Upper lobe of left lung (tissue), 6 donors: Measurements from ENCODE around the gene MYLK4. TPM values are rescaled to one million over a fixed set of nuclear protein-coding genes. Genes with fewer than 3 reads are reported as not detected.

ENCODE experiments used
- ATAC-seq, 2 donors: fragments of 200-7000 bp; cut with Tn5 transposase; one replicate each; pipeline ENCODE4 v1.9.1; 2022; ENCODE audit warnings: mild to moderate bottlenecking in 2 of 2, moderate library complexity in 2 of 2; ENCODE audit not compliant: low FRiP score in 2 of 2
- DNase-seq, 2 donors: peaks; one replicate each; pipeline ENCODE4 v3.0.0-alpha.2; 2019 to 2020
- H3K27ac ChIP-seq, 4 donors: fragments of 200-600 bp; sonication (generic); one replicate each; pipeline ENCODE4 v1.5.1; 2016 to 2019
- H3K27me3 ChIP-seq, 4 donors: fragments of 200-600 bp; sonication (generic); one replicate each; pipeline ENCODE4 v1.5.1; 2017 to 2019
- H3K36me3 ChIP-seq, 4 donors: fragments of 200-600 bp; sonication (generic); one replicate each; pipeline ENCODE4 v1.5.1; 2016 to 2019
- H3K4me1 ChIP-seq, 4 donors: fragments of 200-600 bp; sonication (generic); one replicate each; pipeline ENCODE4 v1.5.1; 2018 to 2019
- H3K4me3 ChIP-seq, 4 donors: fragments of 200-600 bp; sonication (generic); one replicate each; pipeline ENCODE4 v1.5.1; 2017 to 2019; ENCODE audit warnings: mild to moderate bottlenecking in 2 of 4, moderate library complexity in 1 of 4
- H3K9me3 ChIP-seq, 4 donors: fragments of 200-600 bp; sonication (generic); one replicate each; pipeline ENCODE4 v1.5.1; 2018 to 2019
- EP300 ChIP-seq, 4 donors: sonication (generic); formaldehyde crosslinking; IDR thresholded peaks; one replicate each; pipeline ENCODE4 v1.5.1; 2017; ENCODE audit warnings: antibody characterized with exemption in 4 of 4, control low read depth in 2 of 4
- POLR2A ChIP-seq, 4 donors: fragments of 450-650 bp; IDR thresholded peaks; one replicate each; pipeline ENCODE4 v1.5.1; 2016 to 2017; ENCODE audit warnings: antibody characterized with exemption in 4 of 4, mild to moderate bottlenecking in 2 of 4
- POLR2AphosphoS5 ChIP-seq, 2 donors: sonication (generic); formaldehyde crosslinking; IDR thresholded peaks; one replicate each; pipeline ENCODE4 v1.5.1; 2017; ENCODE audit warnings: antibody characterized with exemption in 2 of 2
- WGBS, 2 donors: methylation state at CpG; one replicate each; pipeline ENCODE4 v1.1.5; 2017 to 2018; 5-methylcytosine and 5-hydroxymethylcytosine counted together
- total RNA-seq, 6 donors: library from RNA; depleted of rRNA in 4 of 6; stranded (reverse); fragments of >200 nt in 4 of 6; gene quantifications; one replicate each; pipeline versions ENCODE4 v1.1.0 to v1.2.1, GENCODE V29; 2016 to 2021
- TF ChIP-seq, protein P1 (sequence below), 6 experiments: fragments of 450-650 bp in 4 of 6; fragments of 200-600 bp in 2 of 6; sonication (generic) in 2 of 6; IDR thresholded peaks; one replicate each; pipeline ENCODE4 v1.5.1; 2016 to 2019; ENCODE audit warnings: antibody characterized with exemption in 6 of 6
- donor health status: DM: no; HTN: no; CAD: no; lungs with moderate emphysema.
- donor health status: DM: no; HTN: yes; CAD: no; lungs with severe emphysema.

Gene MYLK4
- total RNA-seq, 6 donors from 2014 or later: 0.64 to 2.6 (median 1.2) TPM

GRCh38 chr6:2767657-2768524, 17.2 kb upstream of the MYLK4 start:
- 30 to 39% methylated on average over 9 of the region's 9 CpGs for WGBS, 2 donors
- ATAC-seq (no peak), DNase-seq (no peak)
- Histone ChIP-seq H3K27ac (peak overlapping the region in 3 of 4 donors; percentile 13 to 93 (median 48)), H3K36me3 (peaks cover 0 to 10% (median 0%) of the 10 kb centered on the region in 4 donors), H3K27me3 (no peaks in the 10 kb centered on the region), H3K4me1 (peaks cover 36 to 53% (median 48%) of the 10 kb centered on the region in 4 donors), H3K4me3 (peak overlapping the region in 3 of 4 donors; percentile 81 to 96 (median 82)), H3K9me3 (no peaks in the 10 kb centered on the region)
- no peak for TF ChIP-seq POLR2AphosphoS5 (IDR thresholded peaks at IDR 0.05)
- TF ChIP-seq POLR2A (IDR thresholded peaks at IDR 0.05): no peak
- no peak for TF ChIP-seq EP300 (IDR thresholded peaks at IDR 0.05)
- TF ChIP-seq, protein P1, sequence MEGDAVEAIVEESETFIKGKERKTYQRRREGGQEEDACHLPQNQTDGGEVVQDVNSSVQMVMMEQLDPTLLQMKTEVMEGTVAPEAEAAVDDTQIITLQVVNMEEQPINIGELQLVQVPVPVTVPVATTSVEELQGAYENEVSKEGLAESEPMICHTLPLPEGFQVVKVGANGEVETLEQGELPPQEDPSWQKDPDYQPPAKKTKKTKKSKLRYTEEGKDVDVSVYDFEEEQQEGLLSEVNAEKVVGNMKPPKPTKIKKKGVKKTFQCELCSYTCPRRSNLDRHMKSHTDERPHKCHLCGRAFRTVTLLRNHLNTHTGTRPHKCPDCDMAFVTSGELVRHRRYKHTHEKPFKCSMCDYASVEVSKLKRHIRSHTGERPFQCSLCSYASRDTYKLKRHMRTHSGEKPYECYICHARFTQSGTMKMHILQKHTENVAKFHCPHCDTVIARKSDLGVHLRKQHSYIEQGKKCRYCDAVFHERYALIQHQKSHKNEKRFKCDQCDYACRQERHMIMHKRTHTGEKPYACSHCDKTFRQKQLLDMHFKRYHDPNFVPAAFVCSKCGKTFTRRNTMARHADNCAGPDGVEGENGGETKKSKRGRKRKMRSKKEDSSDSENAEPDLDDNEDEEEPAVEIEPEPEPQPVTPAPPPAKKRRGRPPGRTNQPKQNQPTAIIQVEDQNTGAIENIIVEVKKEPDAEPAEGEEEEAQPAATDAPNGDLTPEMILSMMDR (IDR thresholded peaks at IDR 0.05): no peak

- ATAC-seq (no peak), DNase-seq (no peak)
- no peak for TF ChIP-seq POLR2A (IDR thresholded peaks at IDR 0.05)
- Histone ChIP-seq H3K4me1 (peaks cover 36 to 53% (median 46%) of the 10 kb centered on the region in 4 donors), H3K4me3 (peak overlapping the region in 3 of 4 donors; percentile 81 to 96 (median 82)), H3K9me3 (no peaks in the 10 kb centered on the region), H3K36me3 (peaks cover 0 to 9% (median 0%) of the 10 kb centered on the region in 4 donors), H3K27ac (peak overlapping the region; percentile 90 to 97 (median 94)), H3K27me3 (no peaks in the 10 kb centered on the region)
- WGBS, 2 donors: 3 to 5% methylated on average over 13 of the region's 13 CpGs
These were observed 16.3 kb upstream of the MYLK4 start for GRCh38 chr6:2766767-2767656.

DNA sequence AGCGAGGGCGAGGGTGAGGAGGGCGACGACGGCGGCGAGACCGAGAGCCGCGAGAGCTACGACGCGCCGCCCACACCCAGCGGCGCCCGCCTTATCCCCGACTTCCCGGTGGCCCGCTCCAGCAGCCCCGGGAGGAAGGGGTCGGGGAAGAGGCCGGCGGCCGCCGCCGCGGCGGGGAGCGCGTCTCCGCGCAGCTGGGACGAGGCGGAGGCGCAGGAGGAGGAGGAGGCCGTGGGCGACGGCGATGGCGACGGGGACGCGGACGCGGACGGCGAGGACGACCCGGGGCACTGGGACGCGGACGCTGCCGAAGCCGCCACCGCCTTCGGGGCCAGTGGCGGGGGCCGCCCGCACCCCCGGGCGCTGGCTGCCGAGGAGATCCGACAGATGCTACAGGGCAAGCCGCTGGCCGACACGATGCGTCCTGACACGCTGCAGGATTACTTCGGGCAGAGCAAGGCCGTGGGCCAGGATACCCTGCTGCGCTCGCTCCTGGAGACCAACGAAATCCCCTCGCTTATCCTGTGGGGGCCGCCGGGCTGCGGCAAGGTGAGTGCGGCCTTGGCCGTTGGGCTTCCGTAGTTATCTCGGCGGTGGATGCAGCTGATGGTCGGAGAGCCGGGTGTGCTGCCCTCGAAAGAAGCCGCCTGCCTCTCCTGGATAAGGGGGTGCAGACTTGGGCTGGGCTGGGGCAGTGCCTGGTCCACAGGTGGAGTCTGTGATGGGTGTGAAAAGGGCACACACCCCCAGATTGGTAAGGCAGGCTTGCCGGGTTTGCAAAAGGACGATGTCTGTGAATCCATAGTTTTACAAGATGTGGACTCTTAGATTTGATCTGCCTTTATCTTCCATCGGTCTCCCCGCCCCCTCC, 15.4 kb upstream of the MYLK4 start:
- DNase-seq (peak; percentile 53 to 92), ATAC-seq (peak; percentile 0 to 63)
- 1 to 2% methylated on average over 18 to 73 of the region's 91 CpGs for WGBS, 2 donors

GRCh38 chr6:2765166-2765895, 14.6 kb upstream of the MYLK4 start, which contains the start of gene WRNIP1:
WRNIP1 (plus strand) TSS chr6:2765393; CDS start chr6:2765623, 230 bp downstream.
- H3K4me1 ChIP-seq: peaks cover 27 to 45% (median 38%) of the 10 kb centered on the region in 4 donors
- 0 to 1% methylated on average over 24 to 42 of the region's 104 CpGs for WGBS, 2 donors
- TF ChIP-seq EP300 (IDR thresholded peaks at IDR 0.05): no peak
- peak in 3 of 4 donors; percentile 68 to 88 (median 83) for TF ChIP-seq POLR2A (IDR thresholded peaks at IDR 0.05)
- TF ChIP-seq POLR2AphosphoS5 (IDR thresholded peaks at IDR 0.05): peak; percentile 82 to 93
- TF ChIP-seq, protein P1 (IDR thresholded peaks at IDR 0.05): peak; percentile 66 to 97 (median 95)
- DNase-seq: peak; percentile 99 to 100
- ATAC-seq: peak; percentile 95 to 98
- H3K27ac ChIP-seq: peak within 1 kb of the TSS; percentile 90 to 97 (median 94)
- no peaks in the 10 kb centered on the region for H3K36me3 ChIP-seq
- H3K27me3 ChIP-seq: no peaks in the 10 kb centered on the region
- no peaks in the 10 kb centered on the region for H3K9me3 ChIP-seq
- H3K4me3 ChIP-seq: peak within 1 kb of the TSS; percentile 77 to 96 (median 82)

More for the DNA sequence above, 15.4 kb upstream of the MYLK4 start:
- Histone ChIP-seq H3K4me3 (peak overlapping the region; percentile 77 to 96 (median 82)), H3K9me3 (no peaks in the 10 kb centered on the region), H3K4me1 (peaks cover 33 to 53% (median 45%) of the 10 kb centered on the region in 4 donors), H3K27ac (peak overlapping the region; percentile 90 to 97 (median 94)), H3K27me3 (no peaks in the 10 kb centered on the region), H3K36me3 (peaks cover 0 to 2% (median 0%) of the 10 kb centered on the region in 4 donors)
- TF ChIP-seq POLR2AphosphoS5 (IDR thresholded peaks at IDR 0.05) (peak in 1 of 2 donors; percentile 22), EP300 (IDR thresholded peaks at IDR 0.05) (no peak)
